Panc1 (cell line): ENCODE measurements around the gene TRABD2B.

Source experiments
- CTCF ChIP-seq: fragments of 450-650 bp; IDR thresholded peaks from 2 replicates; pipeline ENCODE4 v1.5.1; 2017; ENCODE audit warnings: mild to moderate bottlenecking
- POLR2AphosphoS5 ChIP-seq: IDR thresholded peaks from 2 replicates; pipeline ENCODE4 v1.6.1; 2012; ENCODE audit warnings: mild to moderate bottlenecking, low read depth, low read length, moderate library complexity
- REST ChIP-seq, 2 experiments: IDR thresholded peaks; 2 replicates each; pipeline ENCODE4 v1.6.1; 2011 to 2012; ENCODE audit warnings: low read depth in 2 of 2, control low read depth in 1 of 2, low read length in 1 of 2, mild to moderate bottlenecking in 1 of 2, moderate library complexity in 1 of 2; ENCODE audit not compliant: insufficient read depth in 1 of 2
- SIN3A ChIP-seq: IDR thresholded peaks from 2 replicates; pipeline ENCODE4 v1.6.1; 2012; ENCODE audit warnings: low read depth, mild to moderate bottlenecking, low read length, moderate library complexity, borderline replicate concordance; ENCODE audit not compliant: insufficient read depth
- TCF7L2 ChIP-seq: IDR thresholded peaks from 2 replicates; pipeline ENCODE4 v1.6.1; 2011; ENCODE audit warnings: mild to moderate bottlenecking, low read depth, low read length, inconsistent platforms

- TF ChIP-seq CTCF = no peak
- no peak for TF ChIP-seq POLR2AphosphoS5
- no peak for TF ChIP-seq SIN3A
- no peak for TF ChIP-seq TCF7L2
- no peak for TF ChIP-seq REST (IDR thresholded peaks at IDR 0.05; ENCODE audit: insufficient read depth in 1 of 2, low read depth in 2 of 2, low read length in 1 of 2)
These were observed 79.5 kb downstream of the TRABD2B start for GRCh38 chr1:47917687-47918086.
